Measurements from ENCODE around the gene COPB2.
"Not testable (repeated sequence)": the region's sequence is repeated elsewhere in the genome, so short reads cannot be mapped to it uniquely, and the experiment has no call there.

The COPB2 gene

GRCh38 chr3:139378587-139379241 is 10.7 kb downstream of the COPB2 start:
- DNase-seq (ENCODE audit: low read depth) = no peak

GRCh38 chr3:139377378-139377777 is 12.1 kb downstream of the COPB2 start:
- no peak for DNase-seq (ENCODE audit: low read depth)

DNA sequence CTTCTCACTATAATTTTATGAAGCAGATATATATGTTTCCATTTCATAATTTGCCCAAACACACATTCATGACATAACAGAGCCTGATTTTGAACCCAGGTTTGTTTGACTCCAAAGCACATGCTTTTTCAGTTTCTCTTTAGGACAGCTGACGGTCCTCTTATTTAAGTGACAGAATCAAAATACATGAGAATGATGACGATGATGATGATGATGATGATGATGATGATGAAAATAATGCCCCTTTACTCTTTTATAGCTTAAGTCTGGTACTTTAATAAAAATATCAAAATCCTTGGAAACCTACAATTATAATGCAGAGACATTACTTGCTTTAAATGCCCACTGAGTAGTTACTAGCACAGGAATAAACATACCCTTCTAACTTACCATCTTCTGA is 15.3 kb downstream of the COPB2 start:
- no peak for DNase-seq (ENCODE audit: low read depth)

DNA sequence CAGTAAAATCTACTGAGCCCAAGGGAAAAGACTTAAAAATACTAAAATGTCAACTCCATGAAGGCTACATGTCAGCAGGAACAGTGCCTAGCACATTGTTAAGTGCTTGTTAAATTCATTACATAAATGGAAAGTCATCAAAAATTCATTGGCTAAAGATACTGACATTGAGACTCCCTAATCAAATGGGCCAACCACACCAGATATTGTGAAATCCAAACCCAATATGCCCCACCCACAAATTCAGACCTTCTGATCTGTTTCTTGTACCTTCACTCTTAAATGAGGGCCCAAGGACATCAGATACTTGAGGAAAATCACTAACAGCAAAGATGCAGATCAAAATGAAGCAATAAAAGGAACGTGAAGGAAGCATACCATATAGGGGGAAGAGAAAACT is 24.9 kb downstream of the COPB2 start:
- DNase-seq (ENCODE audit: low read depth) = no peak

GRCh38 chr3:139361276-139361675 is 28.2 kb downstream of the COPB2 start:
- DNase-seq (ENCODE audit: low read depth) = no peak

DNA sequence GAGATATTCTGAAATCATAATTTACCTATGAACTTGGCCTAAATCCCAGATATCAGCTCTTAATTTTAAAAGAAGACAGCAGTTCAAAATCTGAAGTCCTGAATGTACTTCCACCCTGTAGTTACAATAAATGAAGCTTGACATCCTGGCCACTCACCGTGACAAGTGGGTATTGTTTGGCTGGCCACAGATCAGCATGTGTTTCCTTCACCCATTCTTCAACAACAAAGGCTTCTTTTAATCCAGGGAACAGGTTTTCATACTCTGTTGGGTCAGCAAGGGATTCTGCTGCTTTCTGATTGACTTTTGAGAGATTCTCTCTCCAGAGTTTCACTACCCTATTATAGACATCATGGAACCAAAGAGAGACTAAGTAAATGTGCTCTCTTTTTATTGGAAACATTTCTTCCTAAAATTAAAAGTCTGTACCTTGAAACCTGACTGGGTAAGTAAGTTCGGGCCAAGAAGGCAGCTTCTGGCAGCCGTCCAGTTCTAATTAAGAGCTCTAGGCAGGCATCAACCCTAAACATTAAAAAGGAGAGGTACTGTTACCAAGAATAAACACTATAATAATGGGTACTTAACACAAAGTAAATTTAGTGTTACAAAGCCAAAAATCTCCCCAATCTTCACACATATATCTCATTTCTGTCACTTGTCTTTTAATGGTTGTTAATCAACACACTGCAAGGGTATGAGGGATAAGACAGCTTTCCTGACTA is 30.4 kb downstream of the COPB2 start:
- DNase-seq (ENCODE audit: low read depth) = no peak

DNA sequence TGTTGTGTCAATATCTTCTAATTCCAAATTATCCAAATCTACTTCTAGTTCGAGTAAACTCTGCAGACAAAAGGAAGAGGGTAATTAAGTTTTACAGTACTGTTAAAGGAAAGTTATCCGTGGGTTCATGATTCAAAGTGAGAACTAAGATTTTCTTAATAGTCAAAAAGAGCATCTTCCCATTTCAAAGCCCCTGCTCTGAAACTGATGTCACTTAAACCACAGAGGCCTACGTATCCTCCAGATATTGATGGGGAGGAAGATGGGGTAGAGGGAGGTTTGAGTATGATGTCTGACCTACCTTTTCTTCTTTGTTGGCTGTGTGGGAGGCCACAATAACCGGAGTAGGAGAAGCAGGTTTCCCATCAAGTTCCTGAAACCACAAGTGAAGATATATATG is 31.5 kb downstream of the COPB2 start:
- no peak for DNase-seq (ENCODE audit: low read depth)

DNA sequence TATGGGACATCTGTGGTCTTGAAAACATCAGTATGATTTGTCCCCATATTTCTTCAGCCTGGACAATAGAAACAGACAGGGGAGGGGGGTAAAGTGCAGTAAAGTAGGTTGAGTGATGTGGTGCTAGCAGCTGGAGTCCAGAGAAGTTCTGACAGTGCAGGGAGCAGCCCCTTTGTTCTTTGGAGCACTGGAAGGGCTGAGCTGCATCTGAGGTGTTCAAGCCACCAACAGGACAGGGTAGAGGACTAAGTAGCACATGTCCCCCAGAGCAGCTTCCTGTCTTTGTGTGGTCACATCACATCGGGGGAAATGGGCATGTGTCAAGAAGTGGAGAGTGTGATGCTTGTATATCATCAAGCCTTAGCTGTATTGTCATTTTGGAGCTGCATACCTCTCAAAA is 33.6 kb downstream of the COPB2 start:
- no peak for DNase-seq (ENCODE audit: low read depth)

DNA sequence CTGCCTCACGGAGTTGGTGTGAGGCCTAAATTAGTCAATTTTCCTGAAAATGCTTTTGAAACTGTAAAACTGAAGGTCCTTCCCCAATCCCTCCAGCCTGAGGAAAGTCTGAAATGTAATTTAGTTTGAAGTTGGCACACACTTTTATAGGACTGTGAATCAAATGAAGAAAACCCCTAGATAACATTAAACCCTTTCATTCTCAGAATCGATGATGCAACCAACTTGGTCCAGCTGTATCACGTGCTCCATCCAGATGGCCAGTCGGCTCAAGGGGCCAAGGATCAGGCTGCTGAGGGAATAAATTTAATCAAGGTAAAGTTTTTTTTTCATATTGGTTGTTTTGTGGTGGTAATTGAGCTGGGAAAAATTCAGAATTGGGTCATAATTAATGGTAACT is 34.0 kb downstream of the COPB2 start:
- no peak for DNase-seq (ENCODE audit: low read depth)

GRCh38 chr3:139354661-139355060 is 34.8 kb downstream of the COPB2 start:
- no peak for DNase-seq (ENCODE audit: low read depth)

DNA sequence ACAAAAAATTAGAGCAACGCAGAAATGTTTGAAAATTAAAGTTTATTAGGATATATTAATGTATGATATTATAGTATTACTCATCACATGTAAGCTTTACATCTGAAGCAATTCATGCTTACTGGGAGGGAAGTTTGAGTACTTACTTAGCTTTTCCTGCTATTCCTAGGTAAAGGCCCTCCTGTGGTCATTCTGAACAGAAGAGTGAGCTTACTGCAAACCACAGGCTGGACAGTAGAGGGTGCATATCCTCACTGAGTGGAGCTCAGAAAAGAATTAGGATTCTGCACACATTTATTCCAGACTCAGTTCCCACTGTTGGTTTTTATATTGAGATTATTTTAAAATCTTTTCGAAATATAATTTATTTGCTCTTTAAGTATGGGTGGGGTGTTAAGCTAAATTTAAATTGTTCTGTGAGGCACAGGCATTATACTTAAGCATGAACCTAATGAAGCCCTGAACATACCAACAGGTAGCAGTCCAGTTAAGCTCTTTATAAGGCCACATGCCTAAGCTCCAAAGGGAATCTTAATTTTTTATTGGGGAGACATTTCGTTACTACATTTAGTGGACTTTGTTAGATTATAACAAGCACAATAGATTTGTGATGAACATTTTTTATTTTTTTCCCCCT is 35.4 kb downstream of the COPB2 start:
- no peak for DNase-seq (ENCODE audit: low read depth)

DNA sequence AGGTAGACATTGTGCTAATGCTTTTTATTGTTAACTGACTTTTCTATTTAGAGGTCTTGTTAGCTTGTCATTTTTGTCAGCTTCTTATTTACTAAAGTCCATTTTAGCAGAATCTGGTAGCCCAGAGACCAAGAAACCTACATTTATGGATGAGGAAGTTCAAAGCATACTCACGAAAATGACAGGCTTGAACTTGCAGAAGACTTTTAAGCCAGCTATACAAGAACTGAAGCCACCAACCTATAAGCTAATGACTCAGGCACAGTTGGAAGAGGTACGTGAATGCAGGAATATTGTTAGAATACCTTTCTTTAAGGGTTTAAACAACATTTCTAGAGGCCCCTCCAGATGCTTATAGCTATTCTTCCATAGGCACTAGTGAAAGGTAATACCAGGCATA is 42.7 kb downstream of the COPB2 start:
- no peak for DNase-seq (ENCODE audit: low read depth)

GRCh38 chr3:139343895-139344856 is 45.3 kb downstream of the COPB2 start, which contains the start of gene MRPS22:
TSS of gene MRPS22 (plus strand) at chr3:139344020. CDS start at chr3:139344027, 7 bp downstream.
- DNase-seq (ENCODE audit: low read depth) = peak; percentile 70

GRCh38 chr3:139342054-139342453 is 47.4 kb downstream of the COPB2 start:
- no peak for DNase-seq (ENCODE audit: low read depth)

- no peak for DNase-seq (ENCODE audit: low read depth)
Observed at GRCh38 chr3:139340784-139341183, 48.7 kb downstream of the COPB2 start.

- DNase-seq (ENCODE audit: low read depth) = no peak
Observed at GRCh38 chr3:139339219-139339906, 50.1 kb downstream of the COPB2 start.

- no peak for DNase-seq (ENCODE audit: low read depth)
Observed at GRCh38 chr3:139338405-139338804, 51.0 kb downstream of the COPB2 start.

GRCh38 chr3:139334675-139335074 is 54.8 kb downstream of the COPB2 start:
- DNase-seq (ENCODE audit: low read depth) = not testable (repeated sequence)

DNA sequence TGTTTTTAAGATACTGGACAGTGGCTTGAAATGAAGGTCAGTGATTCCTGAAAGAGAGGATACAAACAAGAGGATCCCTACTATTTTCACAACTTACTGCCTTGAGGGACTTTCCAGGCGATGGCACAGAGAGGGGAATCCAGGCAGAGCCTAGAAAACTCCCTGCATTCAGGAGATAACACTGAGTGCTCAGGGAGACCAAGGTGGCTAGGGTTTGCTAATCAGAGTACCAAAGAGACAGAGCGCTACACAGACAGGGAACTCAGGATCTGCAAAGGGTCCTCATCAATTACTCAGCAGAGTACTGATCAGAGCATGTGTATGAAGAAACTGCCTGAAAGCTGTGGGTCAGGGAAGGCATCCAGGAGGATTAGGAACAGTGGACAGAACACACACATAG is 57.4 kb downstream of the COPB2 start:
- no peak for DNase-seq (ENCODE audit: low read depth)

GRCh38 chr3:139329364-139329850 is 60.0 kb downstream of the COPB2 start:
- DNase-seq (ENCODE audit: low read depth) = peak; percentile 82

- DNase-seq (ENCODE audit: low read depth) = no peak
Observed at GRCh38 chr3:139328356-139328755, 61.1 kb downstream of the COPB2 start.

Data from activated gamma-delta T cell treated with anti-CD3 and anti-CD28 coated beads, Interleukin-2, amount 50 U/mL, for 16 hours (primary cell).